Measurements from ENCODE around the gene FAM170B. TPM values are rescaled to one million over a fixed set of nuclear protein-coding genes. Genes with fewer than 3 reads are reported as not detected.

Gene FAM170B
- total and polyA plus RNA-seq, 2 of the 4 experiments (the other 2 are of a cell fraction) = not detected

DNA sequence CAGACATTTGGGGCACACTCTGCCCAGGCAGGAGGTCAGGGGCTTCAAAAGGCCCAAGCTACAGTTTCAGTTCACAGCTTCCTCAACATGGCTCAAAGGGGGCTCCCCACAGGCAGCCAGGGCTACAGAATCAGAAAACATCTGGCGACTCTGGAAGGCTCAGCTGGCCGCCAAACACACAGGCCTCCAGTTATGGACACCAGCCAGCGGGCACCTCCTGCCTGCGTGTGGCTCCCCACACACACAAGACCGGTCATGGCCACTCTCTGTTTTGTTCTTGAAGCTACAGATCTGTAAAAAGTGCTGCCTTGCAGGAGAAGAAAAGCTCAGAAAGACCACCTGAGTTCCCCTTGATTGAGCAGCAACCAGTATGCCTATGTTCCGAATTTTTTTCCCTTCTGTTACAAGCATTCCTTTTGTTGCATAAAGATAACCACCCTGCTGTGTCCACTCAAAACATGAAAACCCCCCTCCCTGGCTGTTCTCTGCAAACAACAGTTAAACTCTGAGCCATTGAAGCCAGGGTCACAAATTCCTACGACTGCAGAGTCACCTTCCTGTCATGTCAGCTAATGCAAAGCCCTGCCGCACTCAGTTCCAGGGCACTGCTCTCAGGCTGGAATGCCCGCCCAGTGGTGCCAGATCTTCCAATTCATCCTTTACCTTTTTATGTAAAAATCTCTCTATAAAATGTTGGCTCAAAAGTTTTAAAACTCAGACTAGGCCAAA lies 52.1 kb downstream of the FAM170B start:
- intact Hi-C loops (cut with micrococcal nuclease) = no loop called here
- peak; percentile 15 for DNase-seq
- 19% methylated on average over 3 of the region's 9 CpGs; no CpG with 5 or more reads in 1 of the 2 experiments for WGBS, 2 experiments (ENCODE audit: extremely low coverage in 2 of 2, insufficient read length in 1 of 2)
- Histone ChIP-seq H4K20me1 (ENCODE audit: insufficient read depth, low read length) (no peaks in the 10 kb centered on the region; the same call in 1 of the 2 replicates), H3K9ac (ENCODE audit: low read depth, low read length) (no peak overlapping the region), H3K18ac (ENCODE audit: low read depth, low read length) (no peak overlapping the region), H3K4me2 (ENCODE audit: low read depth, low read length) (no peak overlapping the region), H2BK15ac (ENCODE audit: low read depth, low read length) (no peak overlapping the region), H3K36me3 (ENCODE audit: control insufficient read depth, insufficient read depth, low read length) (peaks cover 2% of the 10 kb centered on the region), H3K23ac (ENCODE audit: low read depth, low read length) (no peak overlapping the region), H3K9me1 (ENCODE audit: insufficient read depth, low read length) (peaks cover 3% of the 10 kb centered on the region; the same call in 1 of the 2 replicates), H4K91ac (ENCODE audit: insufficient read depth, low read depth, low read length) (no peak overlapping the region), H3K79me1 (ENCODE audit: low read depth in 1 of 2, low read length in 2 of 2) (peaks cover 0 to 6% of the 10 kb centered on the region in 2 experiments; a peak in 1 of 4 replicates), H3K27me3 (ENCODE audit: control insufficient read depth, insufficient read depth, low read length) (no peaks in the 10 kb centered on the region), H3K56ac (ENCODE audit: extremely low read depth, insufficient read depth, low read length) (no peak overlapping the region), H3K9me3 (ENCODE audit: control insufficient read depth, insufficient read depth, low read length) (0 out of 2 replicates have a peak, but pooled peaks cover under 1% of the 10 kb centered on the region), H2AFZ (replicated peaks; ENCODE audit: low read length, poor library complexity) (no peak overlapping the region), H3K4me1 (ENCODE audit: control insufficient read depth, insufficient read depth, low read length) (peaks cover 1% of the 10 kb centered on the region; the same call in 1 of the 2 replicates), H3K14ac (replicated peaks; ENCODE audit: low read depth, low read length) (peak overlapping the region; percentile 40; the same call in 1 of the 2 replicates), H4K8ac (ENCODE audit: low read depth in 2 of 2, low read length in 2 of 2) (no peak overlapping the region), H2BK120ac (ENCODE audit: low read depth, low read length) (no peak overlapping the region), H3K27ac (ENCODE audit: insufficient read depth, low read length) (no peak overlapping the region), H3K4me3 (ENCODE audit: insufficient read depth, low read depth, low read length) (no peak overlapping the region), H2BK5ac (ENCODE audit: low read depth, low read length, poor library complexity, severe bottlenecking) (no peak overlapping the region), H2BK20ac (ENCODE audit: low read depth, low read length) (no peak overlapping the region), H4K5ac (ENCODE audit: low read depth, low read length) (no peak overlapping the region), H2AK9ac (replicated peaks; ENCODE audit: low read depth, low read length, poor library complexity) (peak overlapping the region; percentile 10), H2AK5ac (ENCODE audit: low read depth, low read length) (no peak overlapping the region), H3K4ac (ENCODE audit: low read depth, low read length) (no peak overlapping the region; the same call in 1 of the 2 replicates)
- ChIA-PET POLR2A (ENCODE audit: unreplicated experiment) (no interaction called here), CTCF (no interaction called here)
- no TSS peak for BruUV-seq (replicated peaks)
- TF ChIP-seq SMC3 (IDR thresholded peaks at IDR 0.05; ENCODE audit: low read depth, low read length) (no peak), MAZ (IDR thresholded peaks at IDR 0.05; ENCODE audit: borderline replicate concordance, low read depth, low read length) (no peak), CEBPB (IDR thresholded peaks at IDR 0.05; ENCODE audit: low read depth, low read length) (no peak), FOS (IDR thresholded peaks at IDR 0.05; ENCODE audit: low read depth, low read length) (no peak), NFE2L2 (IDR thresholded peaks at IDR 0.05; ENCODE audit: low read depth, low read length) (no peak), RFX5 (IDR thresholded peaks at IDR 0.05; ENCODE audit: low read depth, low read length) (no peak), CTCF (conservative IDR thresholded peaks at IDR 0.05; ENCODE audit: low read depth, low read length) (no peak), MAFK (IDR thresholded peaks at IDR 0.05; ENCODE audit: low read depth, low read length) (no peak)
- dilution Hi-C loops (cut with HindIII; ENCODE audit: low sequenced_read_pairs, unreplicated experiment) = no loop called here
- in situ Hi-C loops (cut with MboI; ENCODE audit: low sequenced_read_pairs) = no loop called here
- peak; percentile 62 for ATAC-seq (ENCODE audit: low read depth)

Measured in IMR-90 (cell line).